ENCODE data around the gene FARP2.

Gene FARP2

DNA sequence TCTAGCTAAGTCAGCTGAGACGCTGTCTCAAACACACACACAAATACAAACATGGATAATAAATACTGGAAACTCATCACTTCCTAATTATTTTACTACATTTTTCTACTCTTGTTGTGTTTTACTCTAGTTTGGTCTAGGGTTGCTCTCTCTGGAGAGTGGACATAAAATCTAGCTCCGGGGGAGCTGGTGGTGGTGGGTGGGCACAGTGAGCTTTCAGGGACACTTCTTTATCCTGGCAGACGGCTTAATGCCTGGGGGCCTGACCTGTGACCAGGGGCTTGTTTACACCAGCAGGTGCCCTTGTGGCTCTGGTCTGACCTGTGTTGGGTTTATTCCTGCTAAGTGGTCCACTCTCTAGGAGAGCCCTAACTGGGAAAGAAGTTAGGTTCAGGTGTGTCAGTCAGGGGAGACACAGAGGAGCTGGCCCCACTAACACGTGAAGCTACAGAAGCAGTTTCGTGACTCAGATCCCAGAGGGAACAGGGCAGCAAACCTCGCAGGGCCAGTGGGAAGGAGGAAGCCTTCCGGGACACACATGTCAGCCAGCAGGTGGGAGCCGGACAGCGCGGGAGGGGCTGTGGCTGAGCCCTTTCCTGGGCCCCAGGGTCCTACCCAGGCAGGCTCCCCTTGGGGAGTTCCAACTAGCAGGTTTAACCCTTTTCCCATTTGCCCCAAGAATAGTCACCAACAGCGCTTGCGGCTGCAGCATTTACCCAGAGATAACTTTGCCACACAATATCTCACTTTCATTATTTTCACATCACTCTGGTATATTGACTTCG, 180.0 kb downstream of the FARP2 start:
- no peak for DNase-seq

DNA sequence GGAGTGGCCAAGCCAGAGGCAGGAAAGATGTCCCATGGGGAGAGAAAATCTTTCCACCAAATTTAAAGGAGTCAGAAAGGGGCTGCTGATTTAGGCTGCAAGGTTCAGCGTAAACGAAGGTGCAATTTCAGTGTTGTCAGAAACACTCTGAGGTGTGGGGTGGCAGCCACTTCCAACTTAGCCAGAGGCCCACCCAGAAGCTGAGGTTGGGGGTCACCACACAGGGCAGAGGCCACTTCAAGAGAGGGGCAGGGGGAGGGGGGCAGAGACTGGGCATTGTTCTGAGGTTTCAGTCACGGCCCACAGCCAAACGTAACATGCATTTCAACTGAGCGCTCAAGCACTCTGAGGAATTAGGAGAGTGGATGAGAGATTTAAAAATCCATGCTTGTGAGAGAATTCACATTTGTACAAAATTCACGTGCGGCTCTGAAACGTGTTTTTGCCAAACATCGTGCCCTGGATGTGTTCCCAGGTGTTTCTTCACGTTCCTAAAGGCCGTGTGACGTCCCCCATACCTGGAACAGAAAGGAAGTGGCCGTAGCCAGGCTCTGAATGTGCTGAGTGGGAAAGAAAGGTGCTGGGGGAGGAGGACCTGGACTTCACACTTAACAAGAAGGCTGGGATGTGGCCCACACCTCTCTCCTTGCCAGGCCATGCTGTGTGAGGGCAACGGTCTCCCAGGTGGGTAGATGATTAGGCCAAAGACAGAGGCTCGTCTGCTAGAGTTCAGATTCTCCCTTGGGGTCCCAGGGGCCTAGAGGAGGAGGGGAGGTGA, 182.9 kb downstream of the FARP2 start:
- DNase-seq: no peak

DNA sequence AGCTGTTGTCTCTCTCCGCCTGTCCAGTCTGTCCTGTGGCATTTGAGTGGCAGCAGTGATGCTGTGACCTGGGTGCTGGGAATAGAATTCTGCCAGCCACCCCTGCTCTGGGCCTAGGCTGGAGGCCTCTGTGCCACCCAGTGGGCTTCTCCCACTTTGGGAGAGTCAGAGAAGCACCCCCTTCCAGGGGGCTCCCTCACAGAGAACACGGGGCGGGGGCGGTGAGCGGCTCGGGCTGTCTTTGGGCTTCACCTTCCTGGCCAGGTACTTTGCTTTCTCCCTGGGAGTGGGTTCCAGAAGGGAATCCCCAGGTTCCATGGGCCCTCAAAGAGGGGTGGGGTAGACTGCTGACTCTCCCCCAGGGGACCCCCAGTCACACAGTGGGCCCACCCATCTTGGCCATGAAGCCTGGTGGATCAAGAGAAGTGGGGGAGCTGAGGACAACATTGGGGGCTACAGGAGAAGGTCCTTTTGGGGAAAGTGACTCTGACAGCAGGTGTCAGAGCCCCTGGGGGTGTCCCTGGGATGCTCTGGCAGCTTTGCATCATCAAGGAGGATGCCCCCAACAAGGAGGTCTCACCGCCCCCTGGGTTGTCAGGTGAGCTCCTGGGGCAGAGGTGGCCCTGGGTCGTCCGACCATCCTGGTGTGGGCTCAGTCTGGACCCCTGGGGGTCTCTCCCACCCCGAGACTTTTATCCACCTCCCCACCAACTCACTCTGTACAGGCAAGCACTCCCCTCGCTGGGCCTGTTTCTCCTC, 183.7 kb downstream of the FARP2 start:
- no peak for DNase-seq

DNA sequence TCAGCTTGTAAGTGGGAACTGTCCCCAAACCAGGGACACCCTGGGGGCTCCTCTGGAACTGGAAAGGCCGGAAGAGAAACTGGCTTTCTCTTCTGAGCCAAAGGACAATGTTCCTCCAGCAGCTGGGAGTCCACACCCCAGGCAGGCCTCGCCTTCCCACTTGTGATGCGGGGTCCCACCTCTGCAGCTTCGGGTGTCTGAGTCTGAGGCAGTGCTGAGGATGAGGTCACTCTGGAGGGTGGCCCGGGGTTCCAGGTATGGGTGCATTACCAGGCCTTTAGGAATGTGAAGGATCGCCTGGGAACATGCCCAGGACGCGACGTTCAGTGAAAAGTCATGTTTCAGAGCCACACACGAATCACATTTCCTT, 184.3 kb downstream of the FARP2 start:
- DNase-seq: no peak

DNA sequence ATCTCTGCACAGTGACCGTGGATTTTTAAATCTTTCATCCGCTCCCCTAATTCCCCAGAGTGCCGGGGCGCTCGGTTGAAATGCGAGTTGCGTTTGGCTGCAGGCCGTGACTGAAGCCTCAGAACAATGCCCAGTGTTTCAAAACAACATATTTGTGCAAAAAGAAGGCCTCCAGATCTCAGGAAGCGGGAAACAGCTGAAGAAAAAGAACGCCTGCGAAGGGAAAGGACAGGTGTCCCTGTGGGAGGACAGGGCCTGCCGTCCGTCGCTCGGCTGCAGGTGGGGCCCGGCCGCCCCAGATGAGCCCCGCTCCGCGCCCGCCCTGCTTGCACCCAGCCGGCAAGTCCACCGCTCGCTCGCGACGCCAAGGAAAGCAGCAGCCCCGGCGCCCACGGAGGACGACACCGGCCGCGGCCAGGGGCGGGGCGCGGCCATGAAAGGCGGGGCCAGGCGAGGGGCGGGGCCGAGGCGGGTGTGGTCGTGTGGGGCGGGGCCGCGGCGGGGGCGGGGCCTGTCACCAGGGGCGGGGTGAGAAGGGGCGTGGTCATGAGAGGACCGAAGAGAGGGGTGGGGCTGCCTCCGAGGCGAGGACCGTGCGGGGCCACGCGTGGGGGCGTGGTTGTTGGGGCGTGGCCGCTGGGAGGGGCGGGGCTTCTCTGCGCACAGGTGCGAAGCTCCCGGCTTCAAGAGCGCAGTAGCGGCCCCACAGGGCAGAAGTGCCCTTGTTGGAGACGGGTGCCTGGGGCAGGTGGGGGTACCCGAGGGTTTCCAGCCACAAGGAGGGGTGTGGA, 184.9 kb downstream of the FARP2 start:
- no peak for DNase-seq

DNA sequence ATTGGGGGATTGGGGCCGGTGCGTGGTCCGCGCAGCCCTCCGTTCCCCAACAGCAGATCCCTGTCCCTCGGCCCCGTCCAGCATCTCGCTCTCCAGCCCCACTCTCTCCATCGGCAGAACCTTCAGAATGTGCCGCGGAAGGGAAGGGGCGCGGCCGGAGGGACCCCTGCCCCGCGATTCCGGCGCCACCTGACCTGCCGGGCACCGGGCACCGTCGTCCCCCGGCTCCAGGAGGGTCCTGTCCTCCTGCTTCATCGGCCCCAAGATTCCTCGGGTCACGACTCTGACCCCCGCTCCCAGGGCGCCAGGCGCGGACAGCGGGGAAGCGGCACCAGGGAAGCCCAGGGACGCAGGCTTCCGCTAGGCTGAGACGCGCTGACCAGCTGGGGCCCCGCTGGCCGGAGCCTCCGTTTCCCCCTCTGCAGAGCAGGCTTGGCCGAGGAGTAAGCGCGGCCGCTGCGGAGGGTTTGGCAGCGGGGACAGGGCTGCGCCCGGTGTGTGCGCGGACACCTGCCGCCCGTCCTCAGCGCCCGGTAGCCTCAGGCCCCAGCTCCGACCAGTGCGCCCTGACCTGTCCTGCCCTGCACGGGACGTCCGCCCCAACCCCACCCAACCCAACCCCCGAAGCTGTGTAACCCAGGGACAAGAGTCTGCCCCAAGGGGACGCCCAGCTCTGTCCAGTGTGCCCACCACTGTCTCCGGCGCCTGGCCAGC, 185.6 kb downstream of the FARP2 start:
- DNase-seq: no peak

DNA sequence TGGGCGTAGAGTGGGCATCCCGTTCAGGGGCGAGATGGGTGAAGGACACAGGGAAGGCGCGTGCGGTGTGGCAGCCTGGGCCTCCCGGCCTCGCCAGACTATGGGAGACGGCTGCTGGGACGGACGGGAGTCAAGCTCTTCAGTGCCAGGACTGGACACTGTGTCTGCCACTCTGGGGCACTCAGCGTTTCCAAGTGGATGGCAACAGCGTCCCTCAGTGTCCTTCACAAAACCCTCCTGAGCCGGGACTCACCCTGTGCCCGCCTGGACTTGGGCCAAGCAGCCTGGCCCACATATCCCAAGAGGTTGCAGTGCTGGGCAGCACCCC, 186.2 kb downstream of the FARP2 start:
- DNase-seq: no peak

All from NCI-H2081 treated with DMSO at 0.1 percent for 48 hours (cell line).